Uterus (tissue), 2 donors: ENCODE data around the gene LTF.

ENCODE experiments used
- POLR2A ChIP-seq, 2 donors: fragments of 450-650 bp; IDR thresholded peaks; one replicate each; pipeline ENCODE4 v1.6.1; 2016; ENCODE audit warnings: antibody characterized with exemption in 2 of 2, mild to moderate bottlenecking in 1 of 2, moderate library complexity in 1 of 2
- TF ChIP-seq, protein P1 (sequence below), 4 experiments: fragments of 200-600 bp in 2 of 4; fragments of 450-650 bp in 2 of 4; sonication (generic) in 2 of 4; IDR thresholded peaks; one replicate each; pipeline ENCODE4 v1.5.1; 2016 to 2019; ENCODE audit warnings: antibody characterized with exemption in 4 of 4, mild to moderate bottlenecking in 2 of 4, moderate library complexity in 1 of 4

GRCh38 chr3:46456118-46456517 is 8.6 kb downstream of the LTF start:
- TF ChIP-seq POLR2A (IDR thresholded peaks at IDR 0.05) = no peak
- TF ChIP-seq, protein P1, sequence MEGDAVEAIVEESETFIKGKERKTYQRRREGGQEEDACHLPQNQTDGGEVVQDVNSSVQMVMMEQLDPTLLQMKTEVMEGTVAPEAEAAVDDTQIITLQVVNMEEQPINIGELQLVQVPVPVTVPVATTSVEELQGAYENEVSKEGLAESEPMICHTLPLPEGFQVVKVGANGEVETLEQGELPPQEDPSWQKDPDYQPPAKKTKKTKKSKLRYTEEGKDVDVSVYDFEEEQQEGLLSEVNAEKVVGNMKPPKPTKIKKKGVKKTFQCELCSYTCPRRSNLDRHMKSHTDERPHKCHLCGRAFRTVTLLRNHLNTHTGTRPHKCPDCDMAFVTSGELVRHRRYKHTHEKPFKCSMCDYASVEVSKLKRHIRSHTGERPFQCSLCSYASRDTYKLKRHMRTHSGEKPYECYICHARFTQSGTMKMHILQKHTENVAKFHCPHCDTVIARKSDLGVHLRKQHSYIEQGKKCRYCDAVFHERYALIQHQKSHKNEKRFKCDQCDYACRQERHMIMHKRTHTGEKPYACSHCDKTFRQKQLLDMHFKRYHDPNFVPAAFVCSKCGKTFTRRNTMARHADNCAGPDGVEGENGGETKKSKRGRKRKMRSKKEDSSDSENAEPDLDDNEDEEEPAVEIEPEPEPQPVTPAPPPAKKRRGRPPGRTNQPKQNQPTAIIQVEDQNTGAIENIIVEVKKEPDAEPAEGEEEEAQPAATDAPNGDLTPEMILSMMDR (IDR thresholded peaks at IDR 0.05) = no peak
